Osteoblast (primary cell): ENCODE results near the gene KIF6. TPM values are rescaled to one million over a fixed set of nuclear protein-coding genes. Genes with fewer than 3 reads are reported as not detected.

Experiments used
- DNase-seq: peaks from one replicate; pipeline ENCODE4 v3.0.0; 2011; ENCODE audit warnings: low spot score, mixed read lengths; ENCODE audit not compliant: insufficient read length; ENCODE audit errors: missing footprints
- H2AFZ ChIP-seq: 2 replicates; pipeline ENCODE4 v1.6.0; 2011; ENCODE audit warnings: mild to moderate bottlenecking, low read length
- H3K27ac ChIP-seq: 2 replicates; pipeline ENCODE4 v1.5.1; 2011; ENCODE audit warnings: mild to moderate bottlenecking, low read depth, low read length, moderate library complexity
- H3K27me3 ChIP-seq: 2 replicates; pipeline ENCODE4 v1.6.0; 2012; ENCODE audit warnings: mild to moderate bottlenecking, control low read depth, inconsistent platforms, low read length, moderate library complexity; ENCODE audit not compliant: insufficient read depth
- H3K36me3 ChIP-seq: 2 replicates; pipeline ENCODE4 v1.5.1; 2011; ENCODE audit warnings: mild to moderate bottlenecking, low read length, control low read depth, moderate library complexity; ENCODE audit not compliant: insufficient read depth
- H3K4me1 ChIP-seq: 2 replicates; pipeline ENCODE4 v1.5.1; 2011; ENCODE audit warnings: mild to moderate bottlenecking, low read length, control low read depth, moderate library complexity; ENCODE audit not compliant: insufficient read depth
- H3K4me2 ChIP-seq: 2 replicates; pipeline ENCODE4 v1.6.0; 2011; ENCODE audit warnings: mild to moderate bottlenecking, low read length; ENCODE audit not compliant: insufficient read depth
- H3K4me3 ChIP-seq: fragments of 200-600 bp; sonication (generic); 3 replicates; pipeline ENCODE4 v1.5.1; 2012; ENCODE audit warnings: mild to moderate bottlenecking, low read length, inconsistent platforms; ENCODE audit not compliant: insufficient read depth
- H3K79me2 ChIP-seq: 2 replicates; pipeline ENCODE4 v1.6.0; 2012; ENCODE audit warnings: mild to moderate bottlenecking, low read length, control low read depth, inconsistent platforms; ENCODE audit not compliant: insufficient read depth
- H3K9me3 ChIP-seq: 2 replicates; pipeline ENCODE4 v1.5.1; 2011; ENCODE audit warnings: low read depth, low read length, control low read depth
- H4K20me1 ChIP-seq: 2 replicates; pipeline ENCODE4 v1.6.0; 2012; ENCODE audit warnings: mild to moderate bottlenecking, low read length, control low read depth; ENCODE audit not compliant: insufficient read depth
- total RNA-seq: library from RNA; depleted of rRNA; stranded (reverse); fragments of >200 nt; gene quantifications from 2 replicates; pipeline ENCODE4 v1.2.3, GENCODE V29; 2012
- TF ChIP-seq, protein P1 (sequence below): IDR thresholded peaks from 2 replicates; pipeline ENCODE4 v1.5.1; 2011; ENCODE audit warnings: mild to moderate bottlenecking, low read depth, low read length, moderate library complexity; ENCODE audit errors: extremely low read depth

The KIF6 gene
- total RNA-seq, 1 donor: 1.4 TPM

DNA sequence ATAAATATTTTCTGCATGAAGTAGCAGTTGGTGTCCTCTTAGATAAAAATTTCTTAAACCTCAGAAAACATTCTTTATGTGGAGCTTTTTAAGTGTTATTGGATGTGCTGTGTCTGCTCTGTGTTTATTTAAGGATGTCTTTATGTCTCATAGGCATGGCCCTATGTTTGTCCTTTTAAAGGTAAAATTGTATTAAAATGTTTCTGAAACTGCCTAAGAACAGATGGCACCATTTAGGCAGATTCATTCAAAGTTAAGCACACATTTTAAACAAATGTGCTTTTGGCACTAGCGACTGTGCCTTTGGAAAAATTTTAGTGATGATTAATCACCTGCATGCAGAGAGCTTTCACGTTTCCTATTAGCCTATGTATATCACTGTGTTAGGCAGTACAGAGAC lies 125.2 kb downstream of the KIF6 start:
- Histone ChIP-seq H3K4me1 (no peaks in the 10 kb centered on the region), H4K20me1 (no peaks in the 10 kb centered on the region), H3K79me2 (no peaks in the 10 kb centered on the region), H3K27ac (no peak overlapping the region), H2AFZ (no peak overlapping the region), H3K27me3 (no peaks in the 10 kb centered on the region), H3K36me3 (no peaks in the 10 kb centered on the region), H3K4me2 (no peak overlapping the region), H3K9me3 (no peaks in the 10 kb centered on the region), H3K4me3 (no peak overlapping the region)
- TF ChIP-seq, protein P1, sequence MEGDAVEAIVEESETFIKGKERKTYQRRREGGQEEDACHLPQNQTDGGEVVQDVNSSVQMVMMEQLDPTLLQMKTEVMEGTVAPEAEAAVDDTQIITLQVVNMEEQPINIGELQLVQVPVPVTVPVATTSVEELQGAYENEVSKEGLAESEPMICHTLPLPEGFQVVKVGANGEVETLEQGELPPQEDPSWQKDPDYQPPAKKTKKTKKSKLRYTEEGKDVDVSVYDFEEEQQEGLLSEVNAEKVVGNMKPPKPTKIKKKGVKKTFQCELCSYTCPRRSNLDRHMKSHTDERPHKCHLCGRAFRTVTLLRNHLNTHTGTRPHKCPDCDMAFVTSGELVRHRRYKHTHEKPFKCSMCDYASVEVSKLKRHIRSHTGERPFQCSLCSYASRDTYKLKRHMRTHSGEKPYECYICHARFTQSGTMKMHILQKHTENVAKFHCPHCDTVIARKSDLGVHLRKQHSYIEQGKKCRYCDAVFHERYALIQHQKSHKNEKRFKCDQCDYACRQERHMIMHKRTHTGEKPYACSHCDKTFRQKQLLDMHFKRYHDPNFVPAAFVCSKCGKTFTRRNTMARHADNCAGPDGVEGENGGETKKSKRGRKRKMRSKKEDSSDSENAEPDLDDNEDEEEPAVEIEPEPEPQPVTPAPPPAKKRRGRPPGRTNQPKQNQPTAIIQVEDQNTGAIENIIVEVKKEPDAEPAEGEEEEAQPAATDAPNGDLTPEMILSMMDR: no peak
- no peak for DNase-seq

DNA sequence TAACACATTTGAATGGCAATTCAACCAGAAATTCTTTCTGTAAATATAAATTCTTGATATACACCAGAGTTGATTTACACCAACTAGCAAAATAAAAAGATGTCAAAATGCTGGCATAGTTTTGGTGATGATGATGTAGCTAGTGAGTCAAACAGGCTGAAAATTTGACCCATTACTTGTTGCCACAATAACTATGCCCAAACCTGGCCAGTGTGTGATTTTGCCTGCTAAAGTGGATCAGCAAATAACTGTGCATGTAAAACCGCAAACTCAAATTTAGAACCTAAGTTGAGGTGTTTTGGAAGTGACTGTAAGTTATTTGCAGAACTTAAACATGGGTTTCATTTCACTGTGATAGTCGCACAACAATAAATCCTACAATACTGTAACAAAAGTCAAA lies 125.9 kb downstream of the KIF6 start:
- Histone ChIP-seq H3K9me3 (no peaks in the 10 kb centered on the region), H3K4me2 (no peak overlapping the region), H3K36me3 (no peaks in the 10 kb centered on the region), H3K79me2 (no peaks in the 10 kb centered on the region), H4K20me1 (no peaks in the 10 kb centered on the region), H3K4me3 (no peak overlapping the region), H3K27ac (no peak overlapping the region), H2AFZ (no peak overlapping the region), H3K27me3 (no peaks in the 10 kb centered on the region), H3K4me1 (no peaks in the 10 kb centered on the region)
- TF ChIP-seq, protein P1: no peak
- DNase-seq: no peak

DNA sequence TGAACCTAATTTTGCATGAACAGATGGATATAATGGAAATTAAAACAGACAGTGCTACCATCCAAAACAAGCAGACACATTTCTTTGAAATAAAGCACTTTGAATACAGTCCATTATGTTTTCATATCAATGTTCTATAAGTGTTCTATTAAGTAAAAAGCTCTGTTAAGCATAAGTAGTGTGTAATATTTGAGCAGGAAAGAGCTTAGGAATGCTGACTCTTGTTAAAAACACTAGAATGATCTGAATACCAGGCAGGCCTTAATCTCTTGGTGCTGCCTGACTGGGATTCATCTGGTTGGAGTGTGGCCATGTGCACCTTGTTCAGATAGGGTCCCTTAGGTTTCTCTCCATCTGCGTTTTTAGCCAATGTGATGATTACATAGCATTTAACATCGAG lies 130.9 kb downstream of the KIF6 start:
- H3K4me2 ChIP-seq: no peak overlapping the region
- H3K4me3 ChIP-seq: no peak overlapping the region
- no peaks in the 10 kb centered on the region for H3K4me1 ChIP-seq
- H4K20me1 ChIP-seq: no peaks in the 10 kb centered on the region
- H3K79me2 ChIP-seq: no peaks in the 10 kb centered on the region
- H3K27me3 ChIP-seq: no peaks in the 10 kb centered on the region
- no peak for DNase-seq
- no peaks in the 10 kb centered on the region for H3K9me3 ChIP-seq
- TF ChIP-seq, protein P1: no peak
- H2AFZ ChIP-seq: no peak overlapping the region
- H3K27ac ChIP-seq: no peak overlapping the region
- no peaks in the 10 kb centered on the region for H3K36me3 ChIP-seq

DNA sequence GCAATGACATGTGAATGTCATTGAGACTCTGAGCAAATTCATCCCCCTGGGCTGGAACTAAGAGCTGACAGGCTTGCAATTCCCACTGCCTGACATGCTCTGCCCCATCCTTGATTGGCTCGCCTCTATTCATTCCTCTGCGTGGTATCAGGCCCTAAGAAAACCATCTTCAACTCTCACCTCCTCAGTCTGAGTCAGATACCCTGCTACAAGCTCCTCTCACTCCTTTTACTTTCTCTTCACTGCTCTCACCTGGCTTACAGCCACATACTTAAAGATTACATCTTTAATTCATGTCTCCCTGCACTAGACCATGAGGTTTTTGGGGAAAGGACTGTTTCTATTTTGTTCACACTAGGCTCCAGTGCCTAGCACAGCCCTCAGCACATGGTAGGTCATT lies 131.6 kb downstream of the KIF6 start:
- DNase-seq: no peak
- no peak overlapping the region for H2AFZ ChIP-seq
- H3K27ac ChIP-seq: no peak overlapping the region
- no peaks in the 10 kb centered on the region for H3K79me2 ChIP-seq
- H3K27me3 ChIP-seq: no peaks in the 10 kb centered on the region
- no peak overlapping the region for H3K4me2 ChIP-seq
- TF ChIP-seq, protein P1: no peak
- H3K4me1 ChIP-seq: no peaks in the 10 kb centered on the region
- no peak overlapping the region for H3K4me3 ChIP-seq
- no peaks in the 10 kb centered on the region for H4K20me1 ChIP-seq
- H3K9me3 ChIP-seq: no peaks in the 10 kb centered on the region
- H3K36me3 ChIP-seq: no peaks in the 10 kb centered on the region
